Right renal cortex interstitium (tissue), 3 donors: ENCODE results near the gene MAPK8. TPM values are rescaled to one million over a fixed set of nuclear protein-coding genes. Genes with fewer than 3 reads are reported as not detected.

Experiments
- DNase-seq, 3 donors: peaks; one replicate each; pipeline ENCODE4 v3.0.0-alpha.2; 2013; ENCODE audit warnings: low read depth in 3 of 3, low spot score in 2 of 3
- polyA plus RNA-seq, 3 donors: library from polyadenylated mRNA; unstranded; fragments of 120-200 nt; gene quantifications; one replicate each; pipeline ENCODE4 v1.2.1, GENCODE V29; 2013; ENCODE audit not compliant: insufficient read length in 3 of 3

Gene MAPK8
- polyA plus RNA-seq, 3 donors = 68.7 to 79.9 (median 77.5) TPM

DNA sequence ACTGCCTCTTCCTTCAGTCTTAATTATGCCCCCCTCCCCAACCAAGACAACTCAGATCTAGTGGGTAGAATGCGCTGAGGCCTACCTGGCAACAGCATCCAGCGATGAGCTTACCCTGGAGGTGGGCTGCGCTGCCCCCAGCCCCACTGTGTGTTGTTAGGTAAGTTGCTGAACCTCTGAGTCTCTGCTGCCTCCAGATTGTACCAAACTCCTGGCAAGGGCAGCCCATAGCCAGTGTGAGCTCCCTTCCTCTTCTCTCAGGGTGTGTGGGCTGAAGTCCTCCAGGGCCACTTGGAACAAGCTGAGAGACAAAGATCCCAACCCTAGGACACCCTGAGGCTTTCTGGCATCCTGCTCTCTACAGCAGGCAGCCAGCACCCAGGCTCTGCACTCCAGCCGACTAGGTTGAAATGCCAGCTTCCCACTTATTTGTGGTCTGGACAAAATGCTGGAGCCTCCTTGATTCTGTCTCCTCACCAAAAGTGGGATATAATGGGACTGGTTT is 163.1 kb downstream of the MAPK8 start:
- DNase-seq = no peak

GRCh38 chr10:48470115-48470892 is 163.8 kb downstream of the MAPK8 start:
- peak; percentile 43 to 71 (median 51) for DNase-seq

DNA sequence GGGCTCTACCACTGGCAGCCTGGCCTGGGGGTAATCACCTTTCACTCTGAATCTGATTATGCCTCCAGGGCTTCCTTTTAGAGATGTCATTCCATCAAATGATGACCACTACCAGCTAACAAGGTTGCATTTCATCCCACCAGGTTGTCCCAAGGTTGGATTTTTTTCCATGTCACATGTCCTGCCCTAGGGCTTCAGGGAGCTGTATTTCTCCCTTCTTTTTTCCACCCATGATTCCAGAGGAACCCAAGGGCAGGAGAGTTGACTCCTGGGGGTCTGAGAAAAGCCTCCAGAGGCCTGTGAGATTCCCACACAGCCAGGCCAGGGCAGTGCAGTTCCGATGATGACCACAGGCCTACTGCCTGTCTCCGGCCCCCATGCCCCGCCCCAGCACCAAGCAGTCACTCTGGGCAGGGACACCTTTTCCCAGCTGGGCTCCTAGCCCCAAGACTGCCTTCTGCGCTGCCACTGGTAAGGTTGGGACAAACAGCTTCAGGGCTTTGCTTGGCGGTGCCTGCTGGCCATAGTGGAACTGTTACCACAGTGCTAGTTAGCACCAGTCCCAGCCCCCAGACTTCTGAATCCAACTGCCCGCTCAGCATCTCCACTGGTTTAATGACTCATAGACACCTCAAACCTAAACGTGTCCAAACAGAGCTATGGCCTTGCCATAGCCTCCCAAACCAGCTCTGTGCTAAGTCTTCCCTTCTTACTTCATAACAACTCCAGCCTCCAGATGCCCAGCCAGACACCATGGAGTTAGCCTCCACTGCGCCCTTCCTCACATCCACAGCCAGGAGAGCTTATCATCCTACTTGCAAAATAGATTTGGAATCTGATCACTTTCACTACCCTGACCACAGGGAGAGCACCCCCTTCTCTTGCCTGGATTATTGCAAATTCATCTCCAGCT is 164.7 kb downstream of the MAPK8 start:
- DNase-seq = no peak

GRCh38 chr10:48472501-48473069 is 166.1 kb downstream of the MAPK8 start:
- DNase-seq = no peak

- DNase-seq = no peak
These were observed 167.2 kb downstream of the MAPK8 start for GRCh38 chr10:48473704-48474103.

- DNase-seq = no peak
These were observed 168.4 kb downstream of the MAPK8 start for GRCh38 chr10:48474765-48475365.

DNA sequence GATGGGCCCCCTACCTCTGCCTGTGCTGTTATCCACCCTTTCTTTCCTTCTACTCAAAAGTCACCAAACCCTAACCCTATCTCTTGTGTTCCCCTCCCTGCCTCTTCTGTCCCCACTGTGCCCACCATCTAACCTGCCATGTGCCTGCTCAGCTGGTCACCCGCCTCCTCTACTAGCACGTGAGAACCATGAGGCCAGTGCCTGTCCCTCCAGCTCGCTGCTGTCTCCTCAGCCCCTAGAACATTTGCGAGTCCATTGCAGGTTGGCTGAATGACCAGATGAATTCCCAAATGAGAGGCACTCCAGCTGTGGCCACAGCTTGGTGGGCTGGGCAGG is 169.4 kb downstream of the MAPK8 start:
- no peak for DNase-seq

- no peak for DNase-seq
These were observed 170.0 kb downstream of the MAPK8 start for GRCh38 chr10:48476279-48476982.

DNA sequence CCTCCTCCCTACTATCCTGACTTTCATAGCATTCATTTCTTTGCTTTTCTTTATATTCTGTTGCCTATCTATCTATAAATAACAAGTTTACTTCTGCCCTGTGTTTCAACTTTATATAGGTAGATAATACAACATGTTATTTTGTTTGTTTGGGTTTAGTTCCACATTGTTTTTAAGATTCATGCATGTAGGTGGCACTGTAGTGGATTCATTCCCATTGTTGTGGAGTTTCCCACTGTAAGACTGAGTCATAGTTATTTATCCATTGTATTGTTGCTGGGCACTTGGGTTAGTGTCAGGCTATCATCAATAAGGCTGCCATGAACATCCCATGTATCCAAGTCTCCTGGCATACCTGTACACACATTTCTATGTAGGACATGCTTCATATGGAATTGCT is 170.7 kb downstream of the MAPK8 start:
- no peak for DNase-seq

GRCh38 chr10:48477616-48478015 is 171.1 kb downstream of the MAPK8 start:
- no peak for DNase-seq

DNA sequence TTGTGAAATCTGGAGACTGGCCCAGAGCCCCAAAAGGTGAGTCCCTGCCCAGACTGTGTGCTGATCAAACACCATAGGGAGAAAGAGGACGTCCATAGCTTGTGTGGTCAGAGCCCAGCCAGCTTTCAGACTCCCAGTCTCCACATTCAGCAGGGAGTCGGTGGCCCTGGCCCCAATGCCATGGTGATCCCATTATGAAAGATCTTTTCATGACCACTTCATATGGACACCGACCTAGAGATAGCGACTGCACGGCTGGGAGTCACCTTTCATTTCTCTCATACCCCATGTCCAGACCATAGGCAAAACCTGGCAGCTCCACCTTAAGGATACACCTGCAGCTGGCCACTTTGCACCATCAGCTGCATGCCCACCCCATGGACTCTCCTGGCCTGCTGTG is 172.0 kb downstream of the MAPK8 start:
- no peak for DNase-seq

GRCh38 chr10:48478980-48479811 is 172.7 kb downstream of the MAPK8 start:
- no peak for DNase-seq

GRCh38 chr10:48480397-48481374 is 174.2 kb downstream of the MAPK8 start:
- DNase-seq = no peak

DNA sequence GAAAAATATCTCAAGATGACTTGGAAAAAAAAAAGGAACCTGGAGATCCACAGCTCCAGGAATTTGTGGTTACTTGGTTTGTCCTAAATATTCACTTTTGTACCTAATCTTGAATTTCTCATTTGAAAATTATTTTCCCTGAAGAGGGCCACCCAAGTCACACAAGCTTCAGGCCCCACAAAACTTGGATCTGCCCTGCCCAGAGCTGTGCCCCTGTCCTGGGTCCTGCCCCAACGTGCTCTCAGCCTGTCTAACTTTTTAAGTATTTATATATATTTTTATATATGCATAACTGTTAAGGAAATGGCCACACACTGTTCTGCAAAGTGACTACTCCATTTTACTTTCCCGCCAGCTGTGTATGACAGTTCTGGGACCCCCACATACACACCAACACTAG is 174.9 kb downstream of the MAPK8 start:
- DNase-seq = no peak

GRCh38 chr10:48482207-48482606 is 175.7 kb downstream of the MAPK8 start:
- DNase-seq = no peak

GRCh38 chr10:48484911-48485310 is 178.4 kb downstream of the MAPK8 start:
- no peak for DNase-seq

- no peak for DNase-seq
These were observed 179.2 kb downstream of the MAPK8 start for GRCh38 chr10:48485711-48486110.

GRCh38 chr10:48487244-48487643 is 180.8 kb downstream of the MAPK8 start:
- DNase-seq = no peak
